Nephron progenitor cell (in vitro differentiated cells): ENCODE results near the gene KCTD7.
"Not testable (repeated sequence)": the region's sequence is repeated elsewhere in the genome, so short reads cannot be mapped to it uniquely, and the experiment has no call there.

Source experiments
- DNase-seq: peaks from one replicate; pipeline ENCODE4 v3.0.0; 2021
- H3K27ac Mint-ChIP-seq: 2 replicates; pipeline ENCODE4 v1.8.0; 2021; ENCODE audit warnings: mild to moderate bottlenecking, moderate library complexity, mixed read lengths
- H3K27me3 Mint-ChIP-seq: 2 replicates; pipeline ENCODE4 v1.8.0; 2021; ENCODE audit warnings: mild to moderate bottlenecking, low read depth, mixed read lengths; ENCODE audit not compliant: poor library complexity
- H3K36me3 Mint-ChIP-seq: 2 replicates; pipeline ENCODE4 v1.8.0; 2021; ENCODE audit warnings: low read depth, mixed read lengths
- H3K4me1 Mint-ChIP-seq: 2 replicates; pipeline ENCODE4 v1.8.0; 2021; ENCODE audit warnings: mixed read lengths
- H3K4me3 Mint-ChIP-seq: 2 replicates; pipeline ENCODE4 v1.8.0; 2021; ENCODE audit warnings: mild to moderate bottlenecking, moderate library complexity, mixed read lengths
- H3K9me3 Mint-ChIP-seq: 2 replicates; pipeline ENCODE4 v1.8.0; 2021; ENCODE audit warnings: mild to moderate bottlenecking, moderate library complexity, mixed read lengths
- TF ChIP-seq, protein P1 (sequence below): fragments of 200-600 bp; sonication (generic); IDR thresholded peaks from 2 replicates; pipeline ENCODE4 v1.5.0; 2021; ENCODE audit warnings: antibody characterized with exemption

KCTD7 gene

DNA sequence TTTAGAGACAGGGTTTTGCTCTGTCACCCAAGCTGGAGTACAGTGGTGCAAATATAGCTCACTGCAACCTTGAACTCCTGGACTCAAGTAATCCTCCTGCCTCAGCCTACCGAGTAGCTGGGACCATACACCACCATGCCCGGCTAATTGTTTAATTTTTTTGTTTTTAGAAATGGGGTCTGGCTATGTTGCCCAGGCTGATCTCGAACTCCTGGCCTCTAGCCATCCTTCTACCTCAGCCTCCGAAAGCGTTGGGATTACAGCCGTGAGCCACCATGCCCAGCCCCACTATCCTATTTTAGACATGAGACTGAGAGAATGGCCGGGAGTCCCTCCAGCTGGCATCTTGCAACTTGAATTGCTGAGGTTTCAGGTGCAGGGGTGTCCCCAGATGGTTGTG lies 39.4 kb downstream of the KCTD7 start:
- no peaks in the 10 kb centered on the region for H3K27me3 Mint-ChIP-seq
- TF ChIP-seq, protein P1, sequence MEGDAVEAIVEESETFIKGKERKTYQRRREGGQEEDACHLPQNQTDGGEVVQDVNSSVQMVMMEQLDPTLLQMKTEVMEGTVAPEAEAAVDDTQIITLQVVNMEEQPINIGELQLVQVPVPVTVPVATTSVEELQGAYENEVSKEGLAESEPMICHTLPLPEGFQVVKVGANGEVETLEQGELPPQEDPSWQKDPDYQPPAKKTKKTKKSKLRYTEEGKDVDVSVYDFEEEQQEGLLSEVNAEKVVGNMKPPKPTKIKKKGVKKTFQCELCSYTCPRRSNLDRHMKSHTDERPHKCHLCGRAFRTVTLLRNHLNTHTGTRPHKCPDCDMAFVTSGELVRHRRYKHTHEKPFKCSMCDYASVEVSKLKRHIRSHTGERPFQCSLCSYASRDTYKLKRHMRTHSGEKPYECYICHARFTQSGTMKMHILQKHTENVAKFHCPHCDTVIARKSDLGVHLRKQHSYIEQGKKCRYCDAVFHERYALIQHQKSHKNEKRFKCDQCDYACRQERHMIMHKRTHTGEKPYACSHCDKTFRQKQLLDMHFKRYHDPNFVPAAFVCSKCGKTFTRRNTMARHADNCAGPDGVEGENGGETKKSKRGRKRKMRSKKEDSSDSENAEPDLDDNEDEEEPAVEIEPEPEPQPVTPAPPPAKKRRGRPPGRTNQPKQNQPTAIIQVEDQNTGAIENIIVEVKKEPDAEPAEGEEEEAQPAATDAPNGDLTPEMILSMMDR: no peak
- no peaks in the 10 kb centered on the region for H3K9me3 Mint-ChIP-seq
- H3K27ac Mint-ChIP-seq: no peak overlapping the region
- H3K36me3 Mint-ChIP-seq: peaks cover 24% of the 10 kb centered on the region
- no peak overlapping the region for H3K4me3 Mint-ChIP-seq
- no peak for DNase-seq
- peaks cover 10% of the 10 kb centered on the region for H3K4me1 Mint-ChIP-seq

DNA sequence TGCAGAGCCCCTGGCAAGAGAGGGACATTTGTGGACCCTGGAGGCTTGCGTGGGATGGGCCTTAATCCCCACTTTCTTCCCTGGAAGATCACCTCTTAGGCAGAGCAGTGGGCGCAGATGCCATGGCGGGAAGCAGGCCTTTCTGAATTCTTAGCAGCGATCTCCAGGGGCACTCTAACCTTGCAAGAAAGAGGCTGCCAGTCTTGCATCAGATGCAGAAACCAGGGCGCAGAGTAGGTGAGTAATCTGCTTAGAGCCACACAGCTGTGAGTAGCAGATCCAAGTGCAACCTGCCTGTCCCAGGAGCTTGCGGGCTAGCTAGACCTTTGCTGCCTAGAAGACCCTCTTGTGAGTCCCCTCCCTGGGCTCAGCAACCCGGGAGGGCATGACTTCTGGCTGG lies 40.0 kb downstream of the KCTD7 start:
- peaks cover 10% of the 10 kb centered on the region for H3K4me1 Mint-ChIP-seq

DNA sequence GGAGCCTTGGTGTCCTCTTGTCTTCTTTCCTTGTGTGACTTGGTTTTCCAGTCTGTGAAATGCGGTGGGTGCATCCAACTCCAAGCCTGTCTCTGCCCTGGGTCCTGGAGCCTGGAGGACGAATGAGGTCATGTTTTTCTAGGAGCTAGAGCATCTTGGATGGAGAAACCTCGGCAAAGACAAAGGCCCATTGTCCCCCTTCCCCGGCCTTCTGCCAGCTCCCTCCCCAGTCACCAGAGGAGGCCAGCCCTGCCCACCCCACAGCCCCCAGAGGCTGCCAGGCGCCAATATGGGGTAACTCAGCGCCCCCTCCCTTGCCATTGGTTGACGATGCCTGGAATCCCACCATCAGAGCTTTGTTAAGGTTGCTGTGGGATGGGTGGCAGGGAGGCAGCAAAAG lies 40.4 kb downstream of the KCTD7 start:
- Mint-ChIP-seq H3K4me1 (peaks cover 6% of the 10 kb centered on the region), H3K36me3 (peaks cover 18% of the 10 kb centered on the region), H3K4me3 (no peak overlapping the region), H3K9me3 (no peaks in the 10 kb centered on the region), H3K27ac (peak overlapping the region; percentile 71), H3K27me3 (peaks cover 4% of the 10 kb centered on the region)
- DNase-seq: no peak
- TF ChIP-seq, protein P1: no peak

More for the DNA sequence above, 40.0 kb downstream of the KCTD7 start:
- Mint-ChIP-seq H3K36me3 (peaks cover 21% of the 10 kb centered on the region), H3K4me3 (no peak overlapping the region), H3K9me3 (no peaks in the 10 kb centered on the region), H3K27ac (no peak overlapping the region), H3K27me3 (peaks cover 2% of the 10 kb centered on the region)
- no peak for DNase-seq
- TF ChIP-seq, protein P1: no peak

DNA sequence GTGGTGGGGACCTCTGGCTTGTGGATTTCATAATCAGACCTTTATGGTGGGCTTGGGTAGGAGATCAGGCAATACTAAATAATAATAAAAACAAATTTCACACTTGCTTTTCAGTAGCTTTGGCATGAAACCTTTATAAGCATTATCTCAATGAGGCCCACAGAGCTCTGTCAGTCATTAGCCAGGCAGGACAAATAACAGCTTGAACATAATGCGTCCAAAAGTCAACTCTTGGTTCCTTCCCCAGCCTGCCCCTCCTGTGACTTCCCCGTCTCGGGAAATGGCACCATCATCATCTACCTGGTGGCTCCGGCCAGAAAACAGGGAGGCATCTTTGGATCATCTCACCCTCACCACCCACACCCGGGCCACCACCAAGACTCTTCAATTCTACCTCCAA lies 40.8 kb downstream of the KCTD7 start:
- H3K4me1 Mint-ChIP-seq: peaks cover 5% of the 10 kb centered on the region
- H3K36me3 Mint-ChIP-seq: peaks cover 17% of the 10 kb centered on the region
- peaks cover 5% of the 10 kb centered on the region for H3K27me3 Mint-ChIP-seq
- no peak overlapping the region for H3K27ac Mint-ChIP-seq
- DNase-seq: no peak
- TF ChIP-seq, protein P1: no peak
- no peaks in the 10 kb centered on the region for H3K9me3 Mint-ChIP-seq
- H3K4me3 Mint-ChIP-seq: no peak overlapping the region

DNA sequence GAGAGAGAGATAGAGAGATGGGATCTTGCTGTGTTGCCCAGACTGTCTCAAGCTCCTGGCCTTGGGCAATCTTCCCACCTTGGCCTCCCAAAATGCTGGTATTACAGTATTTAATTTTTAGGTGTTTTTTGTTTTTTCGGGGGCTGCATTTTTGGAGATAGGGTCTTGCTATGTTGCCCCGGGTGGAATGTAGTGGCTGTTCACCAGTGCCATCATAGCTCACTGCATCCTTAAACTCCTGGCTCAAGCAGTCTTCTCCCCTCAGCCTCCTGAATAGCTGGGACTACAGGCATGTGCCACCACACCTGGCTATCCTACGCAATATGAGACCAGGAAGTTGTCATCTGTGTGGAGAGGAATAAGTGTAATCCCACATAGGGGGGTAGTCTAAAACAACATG lies 42.4 kb downstream of the KCTD7 start:
- Mint-ChIP-seq H3K9me3 (no peaks in the 10 kb centered on the region), H3K27me3 (peaks cover 5% of the 10 kb centered on the region), H3K36me3 (peaks cover 17% of the 10 kb centered on the region), H3K27ac (no peak overlapping the region), H3K4me1 (no peaks in the 10 kb centered on the region), H3K4me3 (no peak overlapping the region)
- TF ChIP-seq, protein P1: no peak
- DNase-seq: no peak

DNA sequence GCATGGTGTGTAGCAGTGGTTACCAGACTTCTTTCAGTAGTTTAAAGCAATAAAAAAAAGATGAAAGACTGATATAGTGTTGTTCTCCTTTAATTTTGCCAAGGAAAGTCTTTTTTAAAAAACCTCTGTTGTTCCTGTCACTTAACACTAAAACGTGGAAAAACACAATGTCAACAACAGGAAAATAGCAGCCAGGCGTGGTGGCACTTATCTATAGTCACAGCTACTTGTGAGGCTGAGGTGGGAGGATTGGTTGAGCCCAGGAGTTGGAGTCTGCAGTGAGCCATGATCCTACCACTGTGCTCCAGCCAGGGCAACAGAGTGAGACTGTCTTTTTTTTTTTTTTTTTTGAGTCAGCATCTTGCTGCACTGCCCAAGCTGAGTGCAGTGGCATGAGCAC lies 42.8 kb downstream of the KCTD7 start:
- H3K4me3 Mint-ChIP-seq, DNase-seq: not testable (repeated sequence)

DNA sequence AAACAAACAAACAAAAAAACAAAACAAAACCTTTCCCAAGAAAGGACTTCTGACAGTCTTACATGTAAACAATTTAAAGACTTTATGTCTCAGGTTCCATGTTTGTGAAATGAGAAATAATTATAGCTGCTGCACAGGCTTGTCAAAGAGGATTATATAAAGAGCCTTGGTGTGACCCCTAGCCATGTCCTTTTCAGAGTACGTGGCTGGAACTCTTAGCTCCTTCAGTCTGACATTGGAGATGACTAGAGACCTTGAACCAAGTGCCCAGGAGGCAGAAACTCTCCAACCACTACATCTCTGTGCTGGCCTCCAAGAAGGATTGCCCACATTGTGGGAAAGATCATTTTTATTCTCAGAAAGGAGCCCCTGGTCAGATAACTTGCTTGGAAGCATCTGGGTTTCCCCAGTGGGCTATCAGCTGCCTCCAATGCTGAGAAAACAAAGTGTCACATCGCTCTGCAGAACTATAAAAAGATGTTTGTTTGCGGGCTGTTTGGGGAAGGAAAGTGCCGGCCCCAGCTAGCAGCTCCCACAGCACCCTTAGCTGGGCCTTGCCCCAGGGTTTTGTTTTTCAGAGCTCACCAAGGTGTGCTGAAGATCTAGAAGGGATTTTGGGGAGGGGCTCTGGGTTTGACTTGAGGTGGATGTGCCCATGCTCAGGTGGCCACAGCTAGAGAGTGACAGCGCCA lies 43.9 kb downstream of the KCTD7 start:
- H3K4me1 Mint-ChIP-seq, H3K27me3 Mint-ChIP-seq, DNase-seq, H3K4me3 Mint-ChIP-seq, H3K27ac Mint-ChIP-seq, H3K9me3 Mint-ChIP-seq: not testable (repeated sequence)
- peaks cover 17% of the 10 kb centered on the region for H3K36me3 Mint-ChIP-seq

More for the DNA sequence above, 42.8 kb downstream of the KCTD7 start:
- H3K4me1 Mint-ChIP-seq, H3K27me3 Mint-ChIP-seq, H3K27ac Mint-ChIP-seq, H3K9me3 Mint-ChIP-seq: not testable (repeated sequence)
- peaks cover 17% of the 10 kb centered on the region for H3K36me3 Mint-ChIP-seq

DNA sequence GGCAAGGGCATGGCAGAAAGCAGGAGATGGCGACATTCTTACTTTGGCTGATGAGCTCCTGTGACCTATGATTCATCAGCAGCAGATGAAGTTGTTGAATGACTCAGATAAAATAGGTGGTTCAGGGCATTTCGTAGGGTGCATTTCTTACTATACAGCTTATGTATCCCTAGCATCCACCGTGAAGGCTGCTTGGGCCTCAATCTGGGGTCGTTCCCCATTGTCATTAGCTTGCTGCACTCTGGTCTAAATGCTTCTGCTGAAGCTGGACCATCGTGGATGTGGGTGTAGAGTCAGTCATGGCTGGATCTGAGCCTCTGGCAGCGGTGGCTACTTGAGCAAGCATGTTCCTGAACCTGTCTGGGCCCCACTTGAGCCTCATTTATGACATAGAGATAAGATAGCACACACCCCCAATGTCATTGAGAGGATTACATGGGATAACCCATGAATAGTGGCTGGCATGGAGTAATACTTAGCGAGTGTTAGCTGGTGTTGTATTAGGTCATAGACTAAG lies 44.5 kb downstream of the KCTD7 start:
- not testable (repeated sequence) for H3K27me3 Mint-ChIP-seq, H3K4me1 Mint-ChIP-seq, H3K4me3 Mint-ChIP-seq, DNase-seq, H3K9me3 Mint-ChIP-seq, H3K27ac Mint-ChIP-seq
- peaks cover 17% of the 10 kb centered on the region for H3K36me3 Mint-ChIP-seq
